Loucy (cell line): ENCODE results near the gene HPCA.

Experiments used
- H2AFZ ChIP-seq: fragments of 200-600 bp; sonication (generic); 2 replicates; pipeline ENCODE4 v1.6.0; 2016; ENCODE audit warnings: antibody characterized with exemption, mild to moderate bottlenecking, low read length, moderate library complexity
- H3F3A ChIP-seq: fragments of 200-600 bp; 2 replicates; pipeline ENCODE4 v1.6.0; 2016; ENCODE audit warnings: antibody characterized with exemption, low read depth, mild to moderate bottlenecking
- H3K27me3 ChIP-seq: fragments of 200-600 bp; sonication (generic); 2 replicates; pipeline ENCODE4 v1.6.1; 2014; ENCODE audit warnings: low read length, mild to moderate bottlenecking; ENCODE audit not compliant: insufficient read depth, poor library complexity, severe bottlenecking
- H3K36me3 ChIP-seq: fragments of 200-600 bp; sonication (generic); 2 replicates; pipeline ENCODE4 v1.6.1; 2016; ENCODE audit warnings: low read length; ENCODE audit not compliant: insufficient read depth
- H3K4me1 ChIP-seq: fragments of 200-600 bp; sonication (generic); 2 replicates; pipeline ENCODE4 v1.5.1; 2014; ENCODE audit warnings: low read length, mild to moderate bottlenecking; ENCODE audit not compliant: insufficient read depth, poor library complexity, severe bottlenecking
- H3K4me2 ChIP-seq: fragments of 200-600 bp; sonication (generic); 2 replicates; pipeline ENCODE4 v1.6.0; 2014; ENCODE audit warnings: antibody characterized with exemption, low read length, low read depth, mild to moderate bottlenecking; ENCODE audit not compliant: poor library complexity, severe bottlenecking
- H3K4me3 ChIP-seq: fragments of 200-600 bp; sonication (generic); 2 replicates; pipeline ENCODE4 v1.5.1; 2014; ENCODE audit warnings: low read length, mild to moderate bottlenecking, mixed read lengths; ENCODE audit not compliant: poor library complexity, severe bottlenecking
- H3K79me2 ChIP-seq: fragments of 200-600 bp; sonication (generic); 2 replicates; pipeline ENCODE4 v1.6.1; 2014; ENCODE audit warnings: low read length; ENCODE audit not compliant: insufficient read depth
- H3K9ac ChIP-seq: fragments of 200-600 bp; sonication (generic); 2 replicates; pipeline ENCODE4 v1.6.0; 2014; ENCODE audit warnings: mild to moderate bottlenecking, low read depth, low read length, moderate library complexity; ENCODE audit not compliant: poor library complexity, severe bottlenecking
- H3K9me2 ChIP-seq: fragments of 200-600 bp; sonication (generic); replicated peaks from 2 replicates; pipeline ENCODE4 v1.6.1; 2016; ENCODE audit warnings: low read depth, low read length, mixed read lengths
- H3K9me3 ChIP-seq: fragments of 200-600 bp; sonication (generic); 2 replicates; pipeline ENCODE4 v1.6.1; 2014; ENCODE audit warnings: mild to moderate bottlenecking, antibody characterized with exemption, low read length, low read depth; ENCODE audit not compliant: insufficient read depth
- H4K20me1 ChIP-seq: fragments of 200-600 bp; sonication (generic); 2 replicates; pipeline ENCODE4 v1.6.0; 2014; ENCODE audit warnings: antibody characterized with exemption, low read length, mild to moderate bottlenecking; ENCODE audit not compliant: insufficient read depth, poor library complexity, severe bottlenecking
- CTCF ChIP-seq: fragments of 200-600 bp; sonication (generic); conservative IDR thresholded peaks from 2 replicates; pipeline ENCODE4 v1.5.1; 2014; ENCODE audit warnings: mild to moderate bottlenecking, antibody characterized with exemption, low read length
- EZH2phosphoT487 ChIP-seq: fragments of 200-600 bp; IDR thresholded peaks from 2 replicates; pipeline ENCODE4 v1.6.1; 2018; ENCODE audit warnings: antibody characterized with exemption, mild to moderate bottlenecking, moderate library complexity, borderline replicate concordance

The HPCA gene

GRCh38 chr1:32907435-32907834 is 21.1 kb downstream of the HPCA start:
- H3K27me3 ChIP-seq, result peaks cover 10% of the 10 kb centered on the region
- H3F3A ChIP-seq, result no peaks in the 10 kb centered on the region
- no peak overlapping the region for H3K4me2 ChIP-seq
- no peak overlapping the region for H3K9ac ChIP-seq
- no peaks in the 10 kb centered on the region for H3K36me3 ChIP-seq
- H3K4me3 ChIP-seq, result no peak overlapping the region
- no peaks in the 10 kb centered on the region for H3K9me2 ChIP-seq
- no peaks in the 10 kb centered on the region for H3K9me3 ChIP-seq
- no peaks in the 10 kb centered on the region for H4K20me1 ChIP-seq
- TF ChIP-seq EZH2phosphoT487 (no peak), CTCF (no peak)
- no peaks in the 10 kb centered on the region for H3K79me2 ChIP-seq
- no peak overlapping the region for H2AFZ ChIP-seq
- no peaks in the 10 kb centered on the region for H3K4me1 ChIP-seq

- no peaks in the 10 kb centered on the region for H3K36me3 ChIP-seq
- H3K9ac ChIP-seq, result no peak overlapping the region
- H3K9me2 ChIP-seq, result no peaks in the 10 kb centered on the region
- H3K4me3 ChIP-seq, result no peak overlapping the region
- H3F3A ChIP-seq, result no peaks in the 10 kb centered on the region
- H3K79me2 ChIP-seq, result no peaks in the 10 kb centered on the region
- no peak overlapping the region for H2AFZ ChIP-seq
- H3K27me3 ChIP-seq, result peaks cover 23% of the 10 kb centered on the region
- H3K4me1 ChIP-seq, result no peaks in the 10 kb centered on the region
- TF ChIP-seq EZH2phosphoT487 (no peak), CTCF (no peak)
- no peak overlapping the region for H3K4me2 ChIP-seq
- H4K20me1 ChIP-seq, result no peaks in the 10 kb centered on the region
- no peaks in the 10 kb centered on the region for H3K9me3 ChIP-seq
Observed at GRCh38 chr1:32910319-32910718, 24.0 kb downstream of the HPCA start.

GRCh38 chr1:32915766-32916706 is 29.7 kb downstream of the HPCA start:
- Histone ChIP-seq H3K4me3 (no peak overlapping the region), H3K9ac (no peak overlapping the region), H3K27me3 (peaks cover 59% of the 10 kb centered on the region), H3K79me2 (no peaks in the 10 kb centered on the region), H3K4me2 (no peak overlapping the region), H3F3A (no peaks in the 10 kb centered on the region), H4K20me1 (no peaks in the 10 kb centered on the region), H3K4me1 (no peaks in the 10 kb centered on the region), H3K9me3 (no peaks in the 10 kb centered on the region), H2AFZ (no peak overlapping the region), H3K9me2 (no peaks in the 10 kb centered on the region), H3K36me3 (no peaks in the 10 kb centered on the region)
- TF ChIP-seq CTCF (no peak), EZH2phosphoT487 (no peak)
